PC-3 (cell line): ENCODE data around the gene DRD2. TPM values are rescaled to one million over a fixed set of nuclear protein-coding genes. Genes with fewer than 3 reads are reported as not detected.

Experiments
- ATAC-seq: fragments of 200-7000 bp; cut with Tn5 transposase; 2 replicates; pipeline ENCODE4 v1.9.1; 2020; ENCODE audit warnings: mild to moderate bottlenecking, moderate library complexity
- BruUV-seq: library from RNA; stranded (reverse); fragments of 400-500 nt; replicated peaks from 2 replicates; lab custom pipeline; 2021; lab: Mats Ljungman, UMichigan
- CTCF ChIA-PET: fragments of 300-600 bp; sonication (Branson Sonifier 250); formaldehyde crosslinking; loops from one replicate; lab custom pipeline; 2022; ENCODE audit warnings: antibody characterized with exemption; lab: Charles Lee
- POLR2A ChIA-PET: fragments of 300-600 bp; sonication (Branson Sonifier 250); formaldehyde crosslinking; loops from one replicate; lab custom pipeline; 2022; ENCODE audit warnings: antibody characterized with exemption; ENCODE audit not compliant: unreplicated experiment; lab: Charles Lee
- DNase-seq: peaks from one replicate; pipeline ENCODE4 v3.0.0-alpha.2; 2015
- H2AFZ ChIP-seq: fragments of 300-600 bp; sonication (generic); 2 replicates; pipeline ENCODE4 v1.6.0; 2016; ENCODE audit warnings: antibody characterized with exemption, low read length
- H3F3A ChIP-seq: fragments of 300-600 bp; sonication (generic); one replicate; pipeline ENCODE4 v1.6.0; 2017; ENCODE audit warnings: antibody characterized with exemption, low read length, control low read depth, mild to moderate bottlenecking; ENCODE audit not compliant: unreplicated experiment
- H3K27ac ChIP-seq: fragments of 300-600 bp; sonication (generic); 2 replicates; pipeline ENCODE4 v1.5.1; 2016; ENCODE audit warnings: mild to moderate bottlenecking, low read length
- H3K27me3 ChIP-seq: fragments of 300-600 bp; sonication (generic); 2 replicates; pipeline ENCODE4 v1.6.1; 2016; ENCODE audit warnings: low read length, mixed read lengths
- H3K36me3 ChIP-seq: fragments of 300-600 bp; sonication (generic); 2 replicates; pipeline ENCODE4 v1.6.1; 2016; ENCODE audit warnings: low read depth, mixed run types, low read length, mixed read lengths
- H3K4me1 ChIP-seq: fragments of 300-600 bp; sonication (generic); 2 replicates; pipeline ENCODE4 v1.5.1; 2016; ENCODE audit warnings: low read length; ENCODE audit not compliant: insufficient read depth
- H3K4me2 ChIP-seq: fragments of 300-600 bp; sonication (generic); 2 replicates; pipeline ENCODE4 v1.6.0; 2016; ENCODE audit warnings: low read length
- H3K4me3 ChIP-seq: fragments of 300-600 bp; sonication (generic); 2 replicates; pipeline ENCODE4 v1.5.1; 2016; ENCODE audit warnings: mild to moderate bottlenecking, low read length, mixed read lengths
- H3K79me2 ChIP-seq: fragments of 300-600 bp; sonication (generic); 2 replicates; pipeline ENCODE4 v1.6.1; 2017; ENCODE audit warnings: low read length, mixed read lengths
- H3K9ac ChIP-seq: fragments of 300-600 bp; sonication (generic); 2 replicates; pipeline ENCODE4 v1.6.0; 2016; ENCODE audit warnings: mild to moderate bottlenecking, low read length
- H3K9me2 ChIP-seq: fragments of 300-600 bp; sonication (generic); replicated peaks from 2 replicates; pipeline ENCODE4 v1.6.1; 2016; ENCODE audit warnings: mixed run types, low read length, mixed read lengths
- H3K9me3 ChIP-seq: fragments of 300-600 bp; sonication (generic); 2 replicates; pipeline ENCODE4 v1.6.1; 2016; ENCODE audit warnings: low read length, mixed read lengths
- H4K20me1 ChIP-seq: fragments of 300-600 bp; sonication (generic); 2 replicates; pipeline ENCODE4 v1.6.1; 2016; ENCODE audit warnings: low read length, mixed read lengths
- EZH2 ChIP-seq: fragments of 300-600 bp; sonication (generic); IDR thresholded peaks from one replicate; pipeline ENCODE4 v1.6.1; 2017; ENCODE audit warnings: antibody characterized with exemption, mild to moderate bottlenecking, low read length; ENCODE audit not compliant: unreplicated experiment
- EZH2phosphoT487 ChIP-seq: fragments of 300-600 bp; sonication (generic); IDR thresholded peaks from 2 replicates; pipeline ENCODE4 v1.6.1; 2018; ENCODE audit warnings: mild to moderate bottlenecking, antibody characterized with exemption, low read length, borderline replicate concordance
- intact Hi-C: fragments of 100-400 bp; cut with micrococcal nuclease; formaldehyde crosslinking; loops from 2 replicates; pipeline ENCODE4 v1.9.0; 2023
- total RNA-seq: library from RNA; depleted of rRNA; stranded (reverse); fragments of >200 nt; gene quantifications from 2 replicates; pipeline ENCODE4 v1.2.3, GENCODE V29; 2014
- TF ChIP-seq, protein P1 (sequence below): fragments of 300-600 bp; sonication (generic); conservative IDR thresholded peaks from 2 replicates; pipeline ENCODE4 v1.5.1; 2017; ENCODE audit warnings: antibody characterized with exemption, low read depth, mild to moderate bottlenecking, low read length

Gene DRD2
- total RNA-seq, 1 experiment from 2014 or later, result not detected

DNA sequence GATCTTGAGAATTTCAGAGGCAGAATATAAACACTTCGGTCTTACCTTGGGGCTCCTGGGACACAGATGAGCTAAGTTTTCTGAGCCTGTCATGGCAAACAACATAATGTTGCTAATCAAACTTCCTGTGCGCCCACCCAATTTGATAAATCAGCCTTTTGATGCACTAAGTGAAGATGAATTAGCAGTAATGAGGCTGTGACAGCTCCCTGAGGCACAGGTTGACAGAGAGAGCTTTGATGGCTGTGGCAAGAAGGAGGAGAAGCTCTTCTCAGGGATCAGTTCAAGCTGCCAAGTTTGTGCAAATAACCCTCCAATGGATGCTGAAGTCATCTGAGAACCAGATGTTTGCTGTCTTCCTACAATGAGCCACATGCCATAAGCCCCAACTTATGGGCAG, 34.4 kb downstream of the DRD2 start:
- TF ChIP-seq EZH2phosphoT487 (no peak), EZH2 (no peak)
- TF ChIP-seq, protein P1, sequence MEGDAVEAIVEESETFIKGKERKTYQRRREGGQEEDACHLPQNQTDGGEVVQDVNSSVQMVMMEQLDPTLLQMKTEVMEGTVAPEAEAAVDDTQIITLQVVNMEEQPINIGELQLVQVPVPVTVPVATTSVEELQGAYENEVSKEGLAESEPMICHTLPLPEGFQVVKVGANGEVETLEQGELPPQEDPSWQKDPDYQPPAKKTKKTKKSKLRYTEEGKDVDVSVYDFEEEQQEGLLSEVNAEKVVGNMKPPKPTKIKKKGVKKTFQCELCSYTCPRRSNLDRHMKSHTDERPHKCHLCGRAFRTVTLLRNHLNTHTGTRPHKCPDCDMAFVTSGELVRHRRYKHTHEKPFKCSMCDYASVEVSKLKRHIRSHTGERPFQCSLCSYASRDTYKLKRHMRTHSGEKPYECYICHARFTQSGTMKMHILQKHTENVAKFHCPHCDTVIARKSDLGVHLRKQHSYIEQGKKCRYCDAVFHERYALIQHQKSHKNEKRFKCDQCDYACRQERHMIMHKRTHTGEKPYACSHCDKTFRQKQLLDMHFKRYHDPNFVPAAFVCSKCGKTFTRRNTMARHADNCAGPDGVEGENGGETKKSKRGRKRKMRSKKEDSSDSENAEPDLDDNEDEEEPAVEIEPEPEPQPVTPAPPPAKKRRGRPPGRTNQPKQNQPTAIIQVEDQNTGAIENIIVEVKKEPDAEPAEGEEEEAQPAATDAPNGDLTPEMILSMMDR, result no peak
- Histone ChIP-seq H3K4me2 (no peak overlapping the region), H3K4me1 (peaks cover 6% of the 10 kb centered on the region), H4K20me1 (no peaks in the 10 kb centered on the region), H2AFZ (no peak overlapping the region), H3K79me2 (no peaks in the 10 kb centered on the region), H3K9ac (no peak overlapping the region), H3K27ac (no peak overlapping the region), H3K4me3 (no peak overlapping the region), H3K27me3 (peaks cover 4% of the 10 kb centered on the region), H3K9me2 (no peaks in the 10 kb centered on the region), H3K9me3 (no peaks in the 10 kb centered on the region), H3K36me3 (no peaks in the 10 kb centered on the region), H3F3A (no peaks in the 10 kb centered on the region)
- POLR2A ChIA-PET, result no interaction called here
- intact Hi-C loops, result no loop called here
- BruUV-seq, result no TSS peak
- CTCF ChIA-PET, result no interaction called here
- no peak for ATAC-seq
- no peak for DNase-seq

DNA sequence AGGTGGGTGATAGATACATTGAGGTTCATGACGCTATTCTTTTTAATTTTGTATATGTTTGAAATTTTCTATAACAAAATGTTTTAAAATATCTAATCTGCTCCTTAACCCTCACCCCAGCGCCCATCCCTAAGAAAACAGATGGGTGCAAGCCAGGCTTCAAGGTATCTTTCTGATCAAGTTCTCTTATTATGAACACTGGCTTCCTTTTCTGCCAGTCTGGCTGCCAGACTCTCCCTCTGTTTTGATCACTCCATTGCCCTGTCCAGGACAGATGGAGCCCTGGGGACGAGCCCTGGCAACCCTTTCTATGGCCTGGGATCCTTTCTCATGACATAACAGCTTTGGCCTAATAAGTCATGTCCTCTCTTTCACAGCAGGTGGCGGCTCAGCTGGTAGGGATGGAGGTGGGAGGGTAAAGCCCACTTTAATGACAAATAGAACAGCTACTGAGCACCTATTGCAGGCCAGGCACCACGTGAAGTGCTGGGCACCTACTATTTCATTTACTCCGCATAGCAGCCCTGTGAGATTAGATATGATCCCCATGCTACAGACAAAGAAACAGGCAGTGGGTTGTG, 38.4 kb downstream of the DRD2 start:
- Histone ChIP-seq H3K79me2 (no peaks in the 10 kb centered on the region), H2AFZ (no peak overlapping the region), H3K9me3 (no peaks in the 10 kb centered on the region), H3K9me2 (no peaks in the 10 kb centered on the region), H3K4me1 (no peaks in the 10 kb centered on the region), H3K27ac (no peak overlapping the region), H3K36me3 (no peaks in the 10 kb centered on the region), H3K27me3 (peaks cover 4% of the 10 kb centered on the region), H3F3A (no peaks in the 10 kb centered on the region), H3K4me2 (no peak overlapping the region), H3K9ac (no peak overlapping the region), H3K4me3 (no peak overlapping the region), H4K20me1 (no peaks in the 10 kb centered on the region)
- no TSS peak for BruUV-seq
- ChIA-PET CTCF (no interaction called here), POLR2A (no interaction called here)
- ATAC-seq (no peak; the same call in 1 of the 2 replicates), DNase-seq (no peak)
- intact Hi-C loops, result no loop called here
- TF ChIP-seq EZH2 (no peak), EZH2phosphoT487 (no peak)
- TF ChIP-seq, protein P1, result no peak

DNA sequence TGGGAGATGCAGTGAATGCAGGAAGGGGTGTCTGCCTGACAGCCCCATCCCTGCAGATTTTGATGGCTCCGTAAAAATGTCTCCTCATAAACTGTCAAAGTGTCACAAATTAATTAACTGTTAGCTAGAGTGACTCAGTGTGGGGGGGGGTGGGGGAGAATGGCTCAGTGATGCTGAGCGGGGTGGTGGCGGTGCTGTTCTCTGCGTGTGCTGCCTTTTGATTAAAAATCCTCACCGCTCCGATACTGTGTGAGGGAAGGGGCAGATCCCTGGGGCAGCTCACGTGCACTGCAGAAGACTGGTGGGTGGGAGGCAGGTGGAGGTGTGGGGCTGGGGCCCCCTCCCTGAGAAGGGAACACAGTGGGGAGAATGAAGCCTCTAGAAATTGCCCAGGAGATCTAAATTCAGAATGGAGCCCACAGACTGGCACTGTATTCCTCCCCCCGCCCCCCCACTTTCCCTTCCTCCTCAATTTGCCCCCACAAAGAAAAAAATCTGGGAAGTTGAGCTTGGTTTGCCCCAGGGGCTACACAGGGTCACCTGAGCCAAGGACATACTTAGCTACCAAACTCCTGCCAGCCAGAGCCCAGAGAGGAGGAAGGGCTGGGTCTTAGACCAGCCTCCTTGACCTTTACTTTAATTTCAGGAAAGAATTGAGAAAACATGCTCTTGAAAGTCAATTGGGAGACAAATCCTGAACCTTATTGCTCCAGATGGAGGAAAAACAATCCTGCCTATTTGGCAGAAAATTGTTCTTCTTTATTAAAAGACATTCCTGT, 39.8 kb downstream of the DRD2 start:
- ATAC-seq, result no peak
- CTCF ChIA-PET, result no interaction called here
- Histone ChIP-seq H3K4me2 (no peak overlapping the region), H3K4me3 (no peak overlapping the region), H3K9me3 (no peaks in the 10 kb centered on the region), H3K36me3 (no peaks in the 10 kb centered on the region), H4K20me1 (no peaks in the 10 kb centered on the region), H3K4me1 (no peaks in the 10 kb centered on the region), H3K27me3 (no peaks in the 10 kb centered on the region), H2AFZ (no peak overlapping the region), H3F3A (no peaks in the 10 kb centered on the region), H3K9me2 (no peaks in the 10 kb centered on the region), H3K27ac (no peak overlapping the region), H3K79me2 (no peaks in the 10 kb centered on the region), H3K9ac (no peak overlapping the region)
- TF ChIP-seq EZH2 (no peak), EZH2phosphoT487 (no peak)
- TF ChIP-seq, protein P1, result no peak
- POLR2A ChIA-PET, result no interaction called here
- no TSS peak for BruUV-seq
- intact Hi-C loops, result no loop called here
- no peak for DNase-seq
